ENCODE measurements around the gene GP9. TPM values are rescaled to one million over a fixed set of nuclear protein-coding genes. Genes with fewer than 3 reads are reported as not detected.

Gene GP9
- total RNA-seq, 1 experiment from 2014 or later, result not detected

DNA sequence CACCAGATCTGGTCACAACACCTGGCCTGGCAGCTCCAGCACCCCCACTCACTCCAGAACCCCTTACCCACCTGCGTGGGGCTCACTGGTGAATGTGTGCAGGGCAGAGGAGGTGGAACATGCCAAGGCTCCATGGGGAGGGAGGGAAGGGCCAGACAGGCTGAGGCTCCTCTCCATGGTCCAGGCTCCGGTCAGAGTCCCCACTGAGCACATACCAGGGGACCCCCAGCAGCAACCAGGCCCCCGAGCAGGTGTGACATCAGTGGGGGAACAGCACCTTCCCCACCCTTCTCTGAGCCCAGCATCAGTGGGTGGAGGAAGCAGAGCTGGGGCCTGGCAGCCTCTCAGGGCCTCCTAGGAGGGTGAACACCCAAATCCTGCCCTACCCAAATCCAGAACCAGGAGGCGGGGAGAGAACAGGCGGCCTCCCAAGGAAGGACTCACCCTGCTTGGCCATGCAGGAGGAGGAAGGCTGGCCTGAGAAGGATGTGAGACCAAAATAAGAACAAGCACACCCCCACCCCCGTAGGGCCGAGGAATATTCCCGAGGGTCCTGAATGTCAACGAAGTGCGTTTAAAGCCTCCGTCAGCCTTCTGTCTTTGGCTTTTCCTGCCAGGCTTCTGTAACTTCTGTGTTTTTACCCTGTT, 1.1 kb upstream of the GP9 start:
- Histone ChIP-seq H4K5ac (ENCODE audit: insufficient read length, low read depth, low read length) (no peak overlapping the region), H3K79me1 (ENCODE audit: insufficient read depth, low read depth, low read length, poor library complexity, severe bottlenecking) (no peaks in the 10 kb centered on the region), H3K23me2 (ENCODE audit: insufficient read length, low read depth, low read length, poor library complexity, severe bottlenecking) (no peaks in the 10 kb centered on the region), H3K4ac (ENCODE audit: low read depth, low read length) (no peak overlapping the region), H3K27me3 (ENCODE audit: insufficient read depth, low read length) (no peaks in the 10 kb centered on the region), H3K79me2 (ENCODE audit: insufficient read depth, low read length) (no peaks in the 10 kb centered on the region), H3K14ac (ENCODE audit: insufficient read depth, low read length) (no peak overlapping the region), H3K56ac (ENCODE audit: insufficient read length, low read depth, low read length) (no peak overlapping the region), H2AFZ (ENCODE audit: low read length) (no peak overlapping the region), H3K4me2 (ENCODE audit: insufficient read depth, insufficient read length, low read length) (no peak overlapping the region), H3K4me1 (ENCODE audit: insufficient read depth, low read length) (no peaks in the 10 kb centered on the region), H4K20me1 (ENCODE audit: control insufficient read depth, insufficient read depth, insufficient read length) (no peaks in the 10 kb centered on the region), H2BK5ac (ENCODE audit: insufficient read length, low read length) (no peak overlapping the region), H3K9me3 (ENCODE audit: control insufficient read depth, low read depth, low read length) (no peaks in the 10 kb centered on the region), H3K9ac (ENCODE audit: extremely low read depth, insufficient read length, low read length) (no peak overlapping the region), H3K27ac (ENCODE audit: insufficient read length, low read depth, low read length) (no peak overlapping the region), H2BK12ac (ENCODE audit: insufficient read length, low read depth, low read length) (no peak overlapping the region), H2BK20ac (ENCODE audit: low read depth, low read length, poor library complexity, severe bottlenecking) (no peak overlapping the region), H4K8ac (replicated peaks; ENCODE audit: insufficient read length, low read depth, low read length) (no peak overlapping the region), H2BK120ac (ENCODE audit: low read depth, low read length, poor library complexity, severe bottlenecking) (no peak overlapping the region), H2BK15ac (ENCODE audit: low read depth, low read length) (no peak overlapping the region), H2AK5ac (ENCODE audit: insufficient read length, low read length) (no peak overlapping the region), H3K18ac (ENCODE audit: insufficient read length, low read depth, low read length) (no peak overlapping the region), H4K91ac (ENCODE audit: insufficient read length, low read depth, low read length) (no peak overlapping the region), H3T11ph (ENCODE audit: low read length) (no peak overlapping the region), H3K23ac (ENCODE audit: insufficient read length, low read depth, low read length) (no peak overlapping the region)
- peaks cover 2 to 6% of the 10 kb centered on the region in 2 experiments; a peak in 3 of 4 replicates for H3K4me1 Mint-ChIP-seq
- WGBS (ENCODE audit: extremely low coverage, insufficient read length, low lambda C conversion rate), result no CpG with 5 or more reads among the region's 11 CpGs
- TF ChIP-seq, protein P1, sequence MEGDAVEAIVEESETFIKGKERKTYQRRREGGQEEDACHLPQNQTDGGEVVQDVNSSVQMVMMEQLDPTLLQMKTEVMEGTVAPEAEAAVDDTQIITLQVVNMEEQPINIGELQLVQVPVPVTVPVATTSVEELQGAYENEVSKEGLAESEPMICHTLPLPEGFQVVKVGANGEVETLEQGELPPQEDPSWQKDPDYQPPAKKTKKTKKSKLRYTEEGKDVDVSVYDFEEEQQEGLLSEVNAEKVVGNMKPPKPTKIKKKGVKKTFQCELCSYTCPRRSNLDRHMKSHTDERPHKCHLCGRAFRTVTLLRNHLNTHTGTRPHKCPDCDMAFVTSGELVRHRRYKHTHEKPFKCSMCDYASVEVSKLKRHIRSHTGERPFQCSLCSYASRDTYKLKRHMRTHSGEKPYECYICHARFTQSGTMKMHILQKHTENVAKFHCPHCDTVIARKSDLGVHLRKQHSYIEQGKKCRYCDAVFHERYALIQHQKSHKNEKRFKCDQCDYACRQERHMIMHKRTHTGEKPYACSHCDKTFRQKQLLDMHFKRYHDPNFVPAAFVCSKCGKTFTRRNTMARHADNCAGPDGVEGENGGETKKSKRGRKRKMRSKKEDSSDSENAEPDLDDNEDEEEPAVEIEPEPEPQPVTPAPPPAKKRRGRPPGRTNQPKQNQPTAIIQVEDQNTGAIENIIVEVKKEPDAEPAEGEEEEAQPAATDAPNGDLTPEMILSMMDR (conservative IDR thresholded peaks at IDR 0.05), result no peak
- no peak overlapping the region; a peak in 1 of 7 replicates for H3K27ac Mint-ChIP-seq
- no peak overlapping the region for H3K4me3 Mint-ChIP-seq
- DNase-seq, result no peak
- H3K9me3 Mint-ChIP-seq, result no peaks in the 10 kb centered on the region
- H3K36me3 Mint-ChIP-seq (ENCODE audit: insufficient read depth in 1 of 3, low read depth in 3 of 3), result no peaks in the 10 kb centered on the region
- H3K27me3 Mint-ChIP-seq (ENCODE audit: low read depth), result peaks cover 7% of the 10 kb centered on the region

Measured in H9 (cell line).